OCI-LY3 (cell line): ENCODE results near the gene RPL5.

ENCODE experiments used
- H2AFZ ChIP-seq: fragments of 200-600, 300-600 bp; shearing (Covaris generic); 2 replicates; pipeline ENCODE4 v1.6.0; 2014; ENCODE audit warnings: antibody characterized with exemption, low read depth, low read length
- H3K27ac ChIP-seq: fragments of 200-600, 300-600 bp; sonication (generic); 2 replicates; pipeline ENCODE4 v1.5.1; 2014; ENCODE audit warnings: mild to moderate bottlenecking, low read length, moderate library complexity, mixed read lengths
- H3K27me3 ChIP-seq: fragments of 200-600, 300-600 bp; sonication (generic); 2 replicates; pipeline ENCODE4 v1.6.1; 2014; ENCODE audit warnings: low read depth, low read length, mixed read lengths
- H3K36me3 ChIP-seq: fragments of 200-600, 300-600 bp; sonication (generic); replicated peaks from 2 replicates; pipeline ENCODE3; 2014; ENCODE audit warnings: low read depth, low read length, mixed read lengths
- H3K4me1 ChIP-seq: fragments of 300-600, 200-600 bp; sonication (generic); 2 replicates; pipeline ENCODE4 v1.6.1; 2014; ENCODE audit warnings: low read length, mixed read lengths
- H3K4me2 ChIP-seq: fragments of 200-600, 300-600 bp; sonication (generic); 2 replicates; pipeline ENCODE4 v1.6.1; 2014; ENCODE audit warnings: low read length, mixed read lengths
- H3K4me3 ChIP-seq: fragments of 300-600, 200-600 bp; sonication (generic); 2 replicates; pipeline ENCODE4 v1.5.1; 2014; ENCODE audit warnings: antibody characterized with exemption, mild to moderate bottlenecking, low read length, moderate library complexity
- H3K79me2 ChIP-seq: fragments of 300-600, 200-600 bp; shearing (Covaris generic); 2 replicates; pipeline ENCODE4 v1.6.1; 2014; ENCODE audit warnings: mild to moderate bottlenecking, low read length, mixed read lengths
- H3K9ac ChIP-seq: fragments of 300-600, 200-600 bp; shearing (Covaris generic); 2 replicates; pipeline ENCODE4 v1.6.0; 2014; ENCODE audit warnings: mild to moderate bottlenecking, low read length, moderate library complexity
- H3K9me3 ChIP-seq: fragments of 200-600, 300-600 bp; shearing (Covaris generic); 2 replicates; pipeline ENCODE4 v1.6.1; 2014; ENCODE audit warnings: low read length, mixed read lengths; ENCODE audit not compliant: insufficient read depth
- H4K20me1 ChIP-seq: fragments of 200-600, 300-600 bp; sonication (generic); 2 replicates; pipeline ENCODE4 v1.6.1; 2016; ENCODE audit warnings: low read length, mixed read lengths; ENCODE audit not compliant: insufficient read depth
- EZH2phosphoT487 ChIP-seq: fragments of 200-600 bp; shearing (Covaris generic); IDR thresholded peaks from 2 replicates; pipeline ENCODE4 v1.6.1; 2018; ENCODE audit warnings: antibody characterized with exemption, mixed run types, low read depth
- TF ChIP-seq, protein P1 (sequence below): fragments of 200-600, 300-600 bp; sonication (generic); IDR thresholded peaks from 2 replicates; pipeline ENCODE4 v1.5.1; 2014; ENCODE audit warnings: antibody characterized with exemption, low read length, low read depth

Gene RPL5

DNA sequence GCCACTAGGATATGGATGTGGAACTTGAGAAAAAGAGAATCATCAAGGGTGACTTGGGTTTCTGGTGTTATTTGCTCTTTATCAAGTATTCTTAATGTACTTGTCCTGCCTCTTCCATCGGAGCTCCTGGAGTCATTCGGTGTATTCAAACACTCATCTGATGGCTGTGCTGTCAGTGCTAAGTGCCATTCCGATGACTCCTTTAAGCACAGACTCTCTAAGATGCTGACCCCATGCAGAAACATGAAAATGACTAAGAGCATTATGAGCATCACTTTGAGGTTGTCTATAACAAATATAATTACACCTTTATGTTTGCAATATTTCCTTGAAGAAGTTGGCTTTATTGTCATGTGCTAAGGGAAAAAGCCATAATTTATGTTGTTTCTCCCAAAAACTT is 11.3 kb upstream of the RPL5 start:
- Histone ChIP-seq H3K9me3 (no peaks in the 10 kb centered on the region), H3K4me2 (no peak overlapping the region), H3K4me3 (no peak overlapping the region), H4K20me1 (no peaks in the 10 kb centered on the region), H3K27ac (no peak overlapping the region), H3K9ac (no peak overlapping the region), H3K27me3 (no peaks in the 10 kb centered on the region), H3K36me3 (no peaks in the 10 kb centered on the region), H3K79me2 (no peaks in the 10 kb centered on the region), H2AFZ (no peak overlapping the region), H3K4me1 (peaks cover 3% of the 10 kb centered on the region; the same call in 1 of the 2 replicates)
- no peak for TF ChIP-seq EZH2phosphoT487
- TF ChIP-seq, protein P1, sequence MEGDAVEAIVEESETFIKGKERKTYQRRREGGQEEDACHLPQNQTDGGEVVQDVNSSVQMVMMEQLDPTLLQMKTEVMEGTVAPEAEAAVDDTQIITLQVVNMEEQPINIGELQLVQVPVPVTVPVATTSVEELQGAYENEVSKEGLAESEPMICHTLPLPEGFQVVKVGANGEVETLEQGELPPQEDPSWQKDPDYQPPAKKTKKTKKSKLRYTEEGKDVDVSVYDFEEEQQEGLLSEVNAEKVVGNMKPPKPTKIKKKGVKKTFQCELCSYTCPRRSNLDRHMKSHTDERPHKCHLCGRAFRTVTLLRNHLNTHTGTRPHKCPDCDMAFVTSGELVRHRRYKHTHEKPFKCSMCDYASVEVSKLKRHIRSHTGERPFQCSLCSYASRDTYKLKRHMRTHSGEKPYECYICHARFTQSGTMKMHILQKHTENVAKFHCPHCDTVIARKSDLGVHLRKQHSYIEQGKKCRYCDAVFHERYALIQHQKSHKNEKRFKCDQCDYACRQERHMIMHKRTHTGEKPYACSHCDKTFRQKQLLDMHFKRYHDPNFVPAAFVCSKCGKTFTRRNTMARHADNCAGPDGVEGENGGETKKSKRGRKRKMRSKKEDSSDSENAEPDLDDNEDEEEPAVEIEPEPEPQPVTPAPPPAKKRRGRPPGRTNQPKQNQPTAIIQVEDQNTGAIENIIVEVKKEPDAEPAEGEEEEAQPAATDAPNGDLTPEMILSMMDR: no peak

DNA sequence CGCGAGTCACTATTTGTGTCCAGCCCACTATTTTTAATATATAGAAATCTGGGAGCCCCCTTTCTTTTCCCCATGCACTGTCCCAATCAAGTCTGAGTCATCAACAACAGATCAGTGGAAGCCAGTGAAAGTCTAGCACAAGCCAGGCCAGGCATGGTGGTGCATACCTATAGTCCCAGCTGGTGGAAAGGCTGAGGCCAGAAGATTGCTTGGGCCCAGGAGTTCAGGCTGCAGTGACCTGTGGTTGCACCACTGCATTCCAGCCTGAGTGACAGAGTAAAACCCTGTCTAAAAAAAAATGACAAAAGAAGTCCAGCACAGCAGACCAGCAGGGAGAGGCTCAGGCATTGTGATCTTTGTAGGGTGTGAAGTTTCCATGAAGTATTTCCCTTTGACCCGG is 9.0 kb upstream of the RPL5 start:
- H3K36me3 ChIP-seq: no peaks in the 10 kb centered on the region
- no peak overlapping the region for H2AFZ ChIP-seq
- H3K9me3 ChIP-seq: no peaks in the 10 kb centered on the region
- no peaks in the 10 kb centered on the region for H3K27me3 ChIP-seq
- H4K20me1 ChIP-seq: no peaks in the 10 kb centered on the region
- H3K4me2 ChIP-seq: no peak overlapping the region
- no peaks in the 10 kb centered on the region for H3K79me2 ChIP-seq
- TF ChIP-seq, protein P1: no peak
- TF ChIP-seq EZH2phosphoT487: no peak
- peaks cover 3% of the 10 kb centered on the region; the same call in 1 of the 2 replicates for H3K4me1 ChIP-seq
- no peak overlapping the region for H3K27ac ChIP-seq
- H3K9ac ChIP-seq: no peak overlapping the region
- no peak overlapping the region for H3K4me3 ChIP-seq

DNA sequence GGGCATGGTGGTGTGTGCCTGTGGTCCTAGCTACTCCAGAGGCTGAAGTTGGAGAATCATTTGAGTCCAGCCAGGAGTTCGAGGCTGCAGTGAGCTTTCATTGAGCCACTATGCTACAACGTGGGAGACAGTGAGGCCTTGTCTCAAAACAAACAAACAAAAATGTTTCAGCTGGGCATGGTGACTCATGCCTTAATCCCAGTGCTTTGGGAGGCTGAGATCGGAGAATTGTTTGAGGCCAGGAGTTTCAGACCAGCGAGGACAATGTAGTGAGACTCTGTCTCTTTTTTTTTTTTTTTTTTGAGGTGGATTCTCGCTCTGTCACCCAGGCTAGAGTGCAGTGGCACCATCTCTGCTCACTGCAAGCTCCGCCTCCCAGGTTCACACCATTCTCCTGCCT is 5.0 kb upstream of the RPL5 start:
- no peaks in the 10 kb centered on the region for H4K20me1 ChIP-seq
- peaks cover 7% of the 10 kb centered on the region; the same call in 1 of the 2 replicates for H3K4me1 ChIP-seq
- H3K4me2 ChIP-seq: no peak overlapping the region
- no peaks in the 10 kb centered on the region; the same call in 1 of the 2 replicates for H3K79me2 ChIP-seq
- H2AFZ ChIP-seq: no peak overlapping the region
- no peak overlapping the region for H3K27ac ChIP-seq
- H3K9me3 ChIP-seq: no peaks in the 10 kb centered on the region
- H3K36me3 ChIP-seq: no peaks in the 10 kb centered on the region
- H3K4me3 ChIP-seq: no peak overlapping the region
- H3K27me3 ChIP-seq: no peaks in the 10 kb centered on the region
- no peak overlapping the region for H3K9ac ChIP-seq
- TF ChIP-seq EZH2phosphoT487: no peak
- TF ChIP-seq, protein P1: no peak

DNA sequence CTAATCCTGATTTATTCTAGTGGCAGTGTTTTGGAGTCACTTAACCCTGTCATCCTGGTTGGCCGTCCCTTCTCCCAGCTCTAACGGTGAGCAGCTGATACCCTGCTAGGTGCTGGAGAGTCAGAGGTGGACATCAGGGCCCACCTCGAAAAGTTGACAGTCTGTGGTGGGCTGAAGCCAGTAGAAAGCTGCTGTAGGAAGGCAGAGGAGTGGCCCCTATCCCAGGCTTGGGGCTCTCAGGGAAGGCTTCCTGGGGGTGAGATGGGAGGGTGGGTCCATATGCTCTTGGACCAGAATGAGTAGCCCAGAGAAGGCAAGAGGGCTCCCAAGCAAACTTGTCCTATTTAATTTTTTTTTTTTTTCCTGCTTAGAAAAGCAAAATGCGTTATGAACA is 475 bp upstream of the RPL5 start:
- H3K36me3 ChIP-seq: peaks cover 27% of the 10 kb centered on the region
- no peaks in the 10 kb centered on the region for H3K27me3 ChIP-seq
- peak overlapping the region; percentile 84 for H3K4me3 ChIP-seq
- H2AFZ ChIP-seq: peak overlapping the region; percentile 66
- peaks cover 46% of the 10 kb centered on the region for H3K79me2 ChIP-seq
- H3K9ac ChIP-seq: peak overlapping the region; percentile 35; the same call in 1 of the 2 replicates
- H3K4me1 ChIP-seq: peaks cover 28% of the 10 kb centered on the region
- no peak overlapping the region for H3K27ac ChIP-seq
- no peaks in the 10 kb centered on the region for H3K9me3 ChIP-seq
- peaks cover 41% of the 10 kb centered on the region for H4K20me1 ChIP-seq
- TF ChIP-seq EZH2phosphoT487: no peak
- TF ChIP-seq, protein P1: no peak
- peak overlapping the region; percentile 55 for H3K4me2 ChIP-seq
